Measurements from ENCODE around the gene IL17C.

DNA sequence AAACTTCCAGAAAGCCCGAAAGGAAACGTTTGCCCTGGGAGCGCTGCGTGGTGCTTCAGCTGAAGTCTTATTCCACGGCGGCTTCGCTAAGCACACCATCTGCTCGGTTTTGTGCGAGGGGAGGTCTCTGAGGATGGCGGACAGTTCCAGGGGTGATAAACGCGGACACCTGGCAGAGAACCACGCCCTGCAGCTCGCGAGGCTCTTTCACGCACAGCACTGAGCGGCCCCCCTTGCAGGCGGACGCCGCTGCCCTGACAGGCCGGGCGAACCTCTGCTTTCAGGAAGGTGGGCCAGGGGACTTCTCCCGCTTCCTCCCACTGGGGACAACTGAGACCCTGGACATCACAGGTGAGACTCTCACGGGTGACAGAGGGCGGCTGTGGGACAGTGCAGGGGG, 20.8 kb downstream of the IL17C start:
- TF ChIP-seq, protein P1, sequence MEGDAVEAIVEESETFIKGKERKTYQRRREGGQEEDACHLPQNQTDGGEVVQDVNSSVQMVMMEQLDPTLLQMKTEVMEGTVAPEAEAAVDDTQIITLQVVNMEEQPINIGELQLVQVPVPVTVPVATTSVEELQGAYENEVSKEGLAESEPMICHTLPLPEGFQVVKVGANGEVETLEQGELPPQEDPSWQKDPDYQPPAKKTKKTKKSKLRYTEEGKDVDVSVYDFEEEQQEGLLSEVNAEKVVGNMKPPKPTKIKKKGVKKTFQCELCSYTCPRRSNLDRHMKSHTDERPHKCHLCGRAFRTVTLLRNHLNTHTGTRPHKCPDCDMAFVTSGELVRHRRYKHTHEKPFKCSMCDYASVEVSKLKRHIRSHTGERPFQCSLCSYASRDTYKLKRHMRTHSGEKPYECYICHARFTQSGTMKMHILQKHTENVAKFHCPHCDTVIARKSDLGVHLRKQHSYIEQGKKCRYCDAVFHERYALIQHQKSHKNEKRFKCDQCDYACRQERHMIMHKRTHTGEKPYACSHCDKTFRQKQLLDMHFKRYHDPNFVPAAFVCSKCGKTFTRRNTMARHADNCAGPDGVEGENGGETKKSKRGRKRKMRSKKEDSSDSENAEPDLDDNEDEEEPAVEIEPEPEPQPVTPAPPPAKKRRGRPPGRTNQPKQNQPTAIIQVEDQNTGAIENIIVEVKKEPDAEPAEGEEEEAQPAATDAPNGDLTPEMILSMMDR (IDR thresholded peaks at IDR 0.05), result no peak
- TF ChIP-seq POLR2A (IDR thresholded peaks at IDR 0.05) (no peak), EP300 (IDR thresholded peaks at IDR 0.05) (no peak)

All from ovary (tissue), 3 donors.